Peyer's patch (tissue), 4 donors: Measurements from ENCODE around the gene LRRC3B.

ENCODE experiments used
- POLR2A ChIP-seq, 2 donors: fragments of 450-650 bp; IDR thresholded peaks; one replicate each; pipeline ENCODE4 v1.5.1; 2017; ENCODE audit warnings: antibody characterized with exemption in 2 of 2, mild to moderate bottlenecking in 2 of 2, moderate library complexity in 2 of 2
- TF ChIP-seq, protein P1 (sequence below), 6 experiments: fragments of 450-650 bp in 4 of 6; fragments of 200-600 bp in 2 of 6; sonication (generic) in 1 of 6; IDR thresholded peaks; one replicate each; pipeline ENCODE4 v1.5.1; 2017 to 2019; ENCODE audit warnings: antibody characterized with exemption in 6 of 6, mild to moderate bottlenecking in 3 of 6, moderate library complexity in 1 of 6

DNA sequence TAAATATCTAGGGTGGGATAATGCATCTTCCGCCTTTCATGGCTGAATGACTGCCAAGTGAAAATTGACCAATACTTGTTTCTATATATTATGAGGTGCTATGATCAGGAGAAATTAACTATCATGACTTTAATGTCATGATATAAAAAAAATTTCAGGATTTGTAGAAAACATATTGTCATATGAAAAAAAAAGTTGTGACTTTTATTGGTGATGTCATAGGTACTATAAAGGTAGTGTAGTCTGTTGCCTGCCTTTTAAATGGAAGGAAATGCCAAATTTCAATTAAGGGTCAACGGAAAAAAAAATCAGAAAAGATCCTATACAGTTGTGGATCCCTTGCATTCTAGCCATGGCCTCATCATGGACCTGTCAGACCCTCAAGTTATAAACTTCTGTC, 15.5 kb downstream of the LRRC3B start:
- TF ChIP-seq, protein P1, sequence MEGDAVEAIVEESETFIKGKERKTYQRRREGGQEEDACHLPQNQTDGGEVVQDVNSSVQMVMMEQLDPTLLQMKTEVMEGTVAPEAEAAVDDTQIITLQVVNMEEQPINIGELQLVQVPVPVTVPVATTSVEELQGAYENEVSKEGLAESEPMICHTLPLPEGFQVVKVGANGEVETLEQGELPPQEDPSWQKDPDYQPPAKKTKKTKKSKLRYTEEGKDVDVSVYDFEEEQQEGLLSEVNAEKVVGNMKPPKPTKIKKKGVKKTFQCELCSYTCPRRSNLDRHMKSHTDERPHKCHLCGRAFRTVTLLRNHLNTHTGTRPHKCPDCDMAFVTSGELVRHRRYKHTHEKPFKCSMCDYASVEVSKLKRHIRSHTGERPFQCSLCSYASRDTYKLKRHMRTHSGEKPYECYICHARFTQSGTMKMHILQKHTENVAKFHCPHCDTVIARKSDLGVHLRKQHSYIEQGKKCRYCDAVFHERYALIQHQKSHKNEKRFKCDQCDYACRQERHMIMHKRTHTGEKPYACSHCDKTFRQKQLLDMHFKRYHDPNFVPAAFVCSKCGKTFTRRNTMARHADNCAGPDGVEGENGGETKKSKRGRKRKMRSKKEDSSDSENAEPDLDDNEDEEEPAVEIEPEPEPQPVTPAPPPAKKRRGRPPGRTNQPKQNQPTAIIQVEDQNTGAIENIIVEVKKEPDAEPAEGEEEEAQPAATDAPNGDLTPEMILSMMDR (IDR thresholded peaks at IDR 0.05): no peak
- no peak for TF ChIP-seq POLR2A (IDR thresholded peaks at IDR 0.05)
